GM12891 (cell line): Measurements from ENCODE around the gene SETBP1.
A peak's percentile ranks its signal among the peaks of the same experiment; 100 is the strongest.

Experiments used
- DNase-seq: peaks from one replicate; pipeline ENCODE4 v3.0.0; 2011; ENCODE audit warnings: low spot score; ENCODE audit not compliant: insufficient read length
- FAIRE-seq: peaks from 2 replicates; lab custom pipeline; 2011; peaks lifted over from hg19 to GRCh38; lab: Jason Lieb, UNC
- PAX5 ChIP-seq: IDR thresholded peaks from 2 replicates; pipeline ENCODE4 v1.6.1; 2011; ENCODE audit warnings: low read length, moderate library complexity, mild to moderate bottlenecking; ENCODE audit not compliant: insufficient read depth, severe bottlenecking
- POLR2A ChIP-seq: IDR thresholded peaks from 2 replicates; pipeline ENCODE4 v1.6.1; 2011; ENCODE audit warnings: low read depth, low read length, control low read depth
- POLR2AphosphoS5 ChIP-seq: IDR thresholded peaks from 2 replicates; pipeline ENCODE4 v1.6.1; 2011; ENCODE audit warnings: low read depth, low read length, control low read depth
- POU2F2 ChIP-seq: IDR thresholded peaks from 2 replicates; pipeline ENCODE4 v1.6.1; 2011; ENCODE audit warnings: low read depth, mild to moderate bottlenecking, control low read depth, low read length, moderate library complexity
- SPI1 ChIP-seq: IDR thresholded peaks from 2 replicates; pipeline ENCODE4 v1.6.1; 2011; ENCODE audit warnings: low read depth, low read length, control low read depth
- TAF1 ChIP-seq: IDR thresholded peaks from 2 replicates; pipeline ENCODE4 v1.6.1; 2011; ENCODE audit warnings: low read depth, low read length, control low read depth

Gene SETBP1

DNA sequence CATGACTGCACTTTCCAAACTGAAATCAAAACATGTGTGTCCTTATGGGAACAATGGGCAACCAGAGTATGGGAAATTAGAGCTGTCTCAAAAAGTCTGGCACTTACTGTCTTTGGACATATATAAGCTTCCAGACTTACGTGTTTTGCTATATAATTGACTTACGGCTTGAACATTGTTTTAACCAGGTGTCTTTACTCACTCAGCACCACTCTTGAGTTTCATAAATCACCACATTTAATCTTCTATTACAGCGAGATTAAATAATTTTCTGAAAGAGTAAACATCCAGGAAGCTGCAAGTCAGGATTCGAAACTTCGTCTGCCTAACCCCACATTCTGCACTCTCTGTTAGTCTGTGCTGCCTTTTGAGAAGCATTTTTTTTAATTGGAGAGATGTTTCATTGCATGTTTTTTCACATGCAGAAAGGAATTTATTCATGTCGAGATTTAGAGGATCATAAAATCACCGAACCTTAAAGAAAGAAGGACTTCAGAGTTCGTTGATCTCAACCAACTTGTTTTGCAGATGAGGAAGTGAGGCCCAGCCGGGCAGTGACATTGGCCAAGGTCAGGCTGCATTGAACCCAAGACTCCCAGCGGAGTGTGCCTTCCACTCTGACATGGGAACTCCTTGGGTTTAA, 137.3 kb downstream of the SETBP1 start:
- FAIRE-seq (no peak), DNase-seq (no peak)
- TF ChIP-seq POLR2A (no peak), SPI1 (peak; percentile 70)

DNA sequence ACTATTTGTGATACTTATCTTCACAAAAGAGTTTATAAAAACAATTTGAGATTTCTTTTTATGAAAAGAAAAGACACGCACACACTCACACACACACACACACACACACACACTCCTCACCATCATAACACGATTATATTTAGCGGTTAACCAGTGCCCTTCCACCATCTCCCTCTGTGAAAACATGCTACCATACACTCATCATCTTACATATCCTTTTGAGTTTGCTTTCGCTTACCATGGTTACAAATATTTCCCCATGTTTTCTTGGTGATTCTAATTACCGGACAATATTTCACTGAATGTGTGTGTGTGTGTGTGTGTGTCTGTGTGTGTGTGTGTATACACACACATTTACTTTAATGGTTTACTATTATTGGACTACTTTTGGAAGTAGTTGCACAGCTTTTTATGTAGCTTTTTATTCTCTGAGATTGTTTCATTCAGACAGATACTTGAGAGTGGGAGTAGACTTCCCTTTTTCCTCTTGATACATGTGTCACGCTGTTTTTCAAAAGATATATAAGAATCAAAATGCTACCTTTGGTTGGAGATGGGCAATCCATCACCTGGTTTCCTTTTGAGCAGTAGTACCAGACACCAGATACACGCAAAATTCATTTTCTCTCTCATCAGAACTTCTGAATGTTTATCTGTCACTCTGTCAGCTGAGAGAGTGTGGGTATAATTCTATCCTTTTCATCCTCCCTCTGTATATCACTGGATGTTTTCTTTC, 138.1 kb downstream of the SETBP1 start:
- FAIRE-seq (peak; percentile 83), DNase-seq (no peak)
- no peak for TF ChIP-seq PAX5
- TF ChIP-seq SPI1 = peak; percentile 87

DNA sequence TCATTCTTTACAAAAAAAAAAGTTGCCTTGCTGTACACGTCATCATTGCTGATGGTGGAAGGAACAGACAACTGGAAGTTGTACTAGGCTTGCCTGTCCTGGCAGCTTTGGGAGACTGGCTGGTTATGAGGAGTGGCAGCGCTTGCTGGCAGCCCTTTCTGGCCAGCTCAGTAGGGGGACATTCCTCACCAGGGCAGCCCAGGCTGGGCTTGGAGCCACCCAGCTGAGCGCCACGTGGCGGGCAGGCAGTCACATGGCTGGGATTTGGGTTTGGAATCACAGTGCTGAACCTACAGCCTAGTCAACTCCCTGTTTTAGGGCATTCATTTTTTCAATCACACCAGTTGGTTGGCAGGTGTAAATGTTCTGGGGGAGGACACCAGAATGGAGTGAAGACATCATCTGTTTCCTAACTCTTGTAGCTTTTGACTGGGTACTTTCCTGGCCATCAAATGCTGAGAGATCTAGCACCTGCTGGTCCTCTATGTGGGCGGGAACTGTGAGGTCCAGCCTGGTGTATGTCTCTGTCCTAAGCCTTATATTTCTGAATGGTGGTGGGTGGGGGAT, 139.3 kb downstream of the SETBP1 start:
- no peak for DNase-seq
- FAIRE-seq = no peak
- TF ChIP-seq PAX5 (no peak), POU2F2 (no peak), SPI1 (no peak)

DNA sequence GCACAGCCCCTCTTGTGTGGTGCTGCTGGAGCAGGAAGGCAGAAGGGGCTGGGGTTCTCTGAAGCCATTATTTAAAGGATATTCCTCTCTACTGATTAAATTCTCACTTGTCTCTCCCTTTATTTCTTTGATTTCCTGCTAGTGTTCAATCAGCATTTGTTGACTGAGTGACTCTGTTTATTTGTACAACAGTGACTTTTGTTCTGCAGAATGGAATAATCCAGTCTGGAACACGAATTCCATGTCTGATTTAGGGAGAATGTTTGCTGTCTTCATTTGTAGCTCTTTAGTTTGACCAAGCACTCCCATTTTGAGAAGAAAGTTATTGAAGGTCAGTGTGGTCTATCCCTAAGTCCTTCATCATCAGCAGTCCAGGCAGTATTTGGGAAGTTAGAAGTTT, 141.2 kb downstream of the SETBP1 start:
- FAIRE-seq = no peak
- no peak for DNase-seq
- no peak for TF ChIP-seq SPI1
- no peak for TF ChIP-seq PAX5
- TF ChIP-seq POU2F2 = no peak
- TF ChIP-seq TAF1 = no peak
- no peak for TF ChIP-seq POLR2A
- TF ChIP-seq POLR2AphosphoS5 = no peak

DNA sequence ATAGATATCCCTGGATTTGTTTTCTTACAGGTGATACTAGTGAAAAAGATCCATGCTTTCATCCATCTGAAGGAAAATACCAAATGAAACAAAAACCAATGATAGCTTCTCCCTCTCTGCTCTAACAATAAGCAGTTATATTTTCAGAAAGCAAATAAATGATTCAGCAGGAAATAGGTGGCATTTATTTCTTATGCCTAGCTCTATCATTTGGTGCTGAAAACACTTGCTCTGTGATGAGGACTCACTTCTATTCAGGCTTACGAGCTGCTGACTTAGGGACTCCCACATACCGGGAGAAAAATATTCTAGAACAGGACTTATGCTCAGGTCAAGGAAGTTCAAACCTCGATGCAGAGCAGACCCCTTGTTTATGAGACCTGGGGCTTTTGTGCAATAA, 142.6 kb downstream of the SETBP1 start:
- FAIRE-seq (no peak), DNase-seq (no peak)
- TF ChIP-seq PAX5 = no peak
- no peak for TF ChIP-seq POLR2AphosphoS5
- TF ChIP-seq POLR2A = no peak
- TF ChIP-seq POU2F2 = no peak

DNA sequence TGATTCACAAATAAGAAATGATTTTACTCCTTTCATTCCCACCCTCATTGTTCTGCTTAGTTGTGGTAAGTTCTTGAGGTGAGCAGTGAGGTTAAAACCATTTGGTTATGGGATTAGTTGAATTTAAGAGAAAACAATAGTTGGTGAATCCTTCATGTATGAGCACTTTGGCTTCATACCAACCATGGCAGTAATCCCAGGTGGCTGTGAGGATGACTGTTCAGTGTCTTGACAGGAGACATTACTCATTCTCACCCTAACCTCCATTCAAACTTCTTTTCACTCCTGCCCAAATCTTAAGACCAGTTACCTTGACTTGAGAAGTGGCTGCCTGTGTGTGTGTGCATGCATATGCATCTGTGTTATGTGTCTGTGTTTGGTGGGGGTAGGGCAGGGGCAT, 143.1 kb downstream of the SETBP1 start:
- DNase-seq = no peak
- TF ChIP-seq POU2F2 (peak; percentile 90), POLR2A (no peak)
- FAIRE-seq = peak; percentile 73

DNA sequence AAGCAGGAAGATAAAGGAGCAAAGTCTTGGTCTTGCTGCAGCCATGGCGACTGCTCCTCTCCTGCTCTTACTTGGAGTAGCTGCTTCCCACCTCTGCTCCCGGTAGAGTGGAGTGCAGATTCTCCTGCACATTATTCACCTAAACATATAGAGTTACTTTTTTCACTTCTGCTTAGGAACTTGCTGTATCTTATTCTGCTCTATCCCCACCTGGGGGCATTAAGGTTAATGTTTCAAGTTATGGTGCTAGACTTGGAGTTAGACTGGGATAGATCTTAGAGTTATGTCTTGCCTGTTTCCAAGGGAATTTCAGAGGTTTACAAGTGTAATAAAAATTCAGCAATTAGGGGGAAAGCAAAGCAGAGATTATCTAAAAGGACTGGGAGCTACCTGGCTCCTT, 144.2 kb downstream of the SETBP1 start:
- TF ChIP-seq POLR2A = no peak
- TF ChIP-seq SPI1 = peak; percentile 32; the same call in 1 of the 2 replicates
- FAIRE-seq (no peak), DNase-seq (no peak)

DNA sequence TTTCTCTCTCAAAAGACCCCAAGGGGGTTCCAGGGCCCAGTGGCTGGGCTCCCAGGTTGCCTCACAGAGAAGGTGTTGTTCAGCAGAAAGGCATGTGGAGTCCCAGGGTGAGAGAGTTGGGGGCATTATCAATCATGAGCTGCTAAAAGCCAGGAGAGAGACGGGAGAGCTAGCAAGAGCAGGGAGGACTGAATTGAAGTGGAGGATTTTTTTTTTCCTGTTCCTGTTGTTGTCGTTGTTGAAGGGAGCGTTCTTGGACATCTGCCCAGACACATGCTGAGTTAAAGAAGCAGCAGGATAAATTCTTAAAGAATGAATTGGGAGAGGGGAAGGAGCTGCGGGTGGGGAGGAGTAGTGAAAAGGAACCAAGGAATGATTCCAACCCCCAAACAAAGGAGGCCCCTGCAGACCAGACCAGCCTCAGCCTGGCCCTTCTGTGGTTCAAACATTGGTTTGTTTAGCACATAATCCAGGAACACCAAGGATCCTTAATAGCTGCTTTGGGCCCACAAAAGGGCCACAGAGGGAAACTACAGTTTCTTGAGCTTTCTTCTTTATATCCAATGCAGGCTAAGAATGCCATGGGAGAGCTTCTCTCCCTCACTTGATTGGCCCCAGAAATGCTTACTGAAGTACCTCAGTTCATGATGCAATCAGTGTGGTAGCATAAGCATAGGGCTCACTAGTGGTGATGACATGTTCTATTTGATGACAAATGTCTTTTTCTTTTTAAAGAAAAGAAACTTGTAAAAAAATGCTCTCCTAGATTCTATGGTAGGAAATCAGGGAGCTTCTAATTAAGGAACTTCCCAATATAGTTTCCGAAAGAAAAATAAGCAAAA, 146.0 kb downstream of the SETBP1 start:
- FAIRE-seq (no peak), DNase-seq (no peak)
- TF ChIP-seq PAX5 (no peak), POLR2A (no peak), SPI1 (no peak), POU2F2 (no peak), TAF1 (no peak), POLR2AphosphoS5 (no peak)

DNA sequence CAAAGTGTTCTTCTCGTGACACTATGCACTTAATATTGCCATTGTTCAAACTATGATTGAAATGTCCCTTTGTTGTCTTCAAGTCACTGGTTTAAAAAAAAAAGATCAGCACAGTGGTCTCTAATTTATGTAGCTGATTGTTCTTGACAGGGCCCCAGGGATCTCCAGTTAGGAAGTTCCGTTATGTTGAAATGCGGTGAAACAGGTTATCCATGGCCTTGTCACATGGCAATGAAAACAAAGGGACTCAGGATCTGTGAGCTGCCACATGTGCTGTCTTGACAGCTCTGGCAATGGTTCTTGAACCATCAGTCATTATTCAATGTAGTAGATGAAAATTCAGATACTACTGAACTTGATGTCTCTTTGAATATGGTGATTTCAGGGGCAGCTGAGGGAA, 147.4 kb downstream of the SETBP1 start:
- no peak for DNase-seq
- TF ChIP-seq TAF1 (no peak), POU2F2 (no peak), PAX5 (no peak), SPI1 (no peak), POLR2AphosphoS5 (no peak), POLR2A (no peak)
- FAIRE-seq = peak; percentile 13

DNA sequence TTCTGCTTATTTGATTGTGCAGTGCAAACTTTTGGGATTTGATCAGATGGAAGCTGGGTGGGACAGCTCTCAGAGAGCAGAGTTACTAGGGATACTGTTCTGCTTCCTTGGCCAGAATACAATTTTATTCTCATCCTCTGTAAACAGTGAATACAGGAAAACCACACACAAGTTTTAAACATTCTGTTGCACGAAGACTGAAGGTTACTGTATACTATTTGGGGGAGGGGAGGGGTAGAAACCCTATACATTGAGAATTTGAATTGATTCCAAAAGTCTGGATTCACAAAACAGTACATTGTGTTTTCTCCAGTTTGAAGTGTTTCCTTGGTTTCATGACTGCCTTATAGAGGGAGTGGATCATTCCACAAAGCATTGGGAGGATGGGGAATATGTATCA, 149.9 kb downstream of the SETBP1 start:
- FAIRE-seq = peak; percentile 9
- no peak for DNase-seq
- no peak for TF ChIP-seq POLR2AphosphoS5
- TF ChIP-seq POLR2A = no peak
- TF ChIP-seq SPI1 = no peak
- no peak for TF ChIP-seq POU2F2
- TF ChIP-seq TAF1 = no peak
- no peak for TF ChIP-seq PAX5
